ENCODE data around the gene IARS2. TPM values are rescaled to one million over a fixed set of nuclear protein-coding genes. Genes with fewer than 3 reads are reported as not detected.
"Not testable (repeated sequence)": the region's sequence is repeated elsewhere in the genome, so short reads cannot be mapped to it uniquely, and the experiment has no call there.

The IARS2 gene
- total RNA-seq, 1 donor from 2014 or later, result 45.5 TPM

DNA sequence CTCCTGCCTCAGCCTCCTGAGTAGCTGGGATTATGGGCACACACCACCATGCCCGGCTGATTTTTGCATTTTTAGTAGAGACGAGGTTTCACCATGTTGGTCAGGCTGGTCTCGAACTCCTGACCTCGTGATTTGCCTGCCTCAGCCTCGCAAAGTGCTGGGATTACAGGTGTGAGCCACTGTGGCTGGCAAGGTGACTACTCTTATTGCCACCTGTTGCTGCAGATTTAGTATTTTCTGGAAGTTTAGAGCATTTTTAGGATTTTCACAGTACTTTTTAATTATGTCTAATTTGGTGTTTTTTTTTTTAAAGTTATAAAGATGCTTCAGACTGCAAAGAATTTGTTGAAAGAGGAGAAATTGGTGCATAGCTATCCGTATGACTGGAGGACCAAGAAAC is 16.5 kb downstream of the IARS2 start:
- not testable (repeated sequence) for DNase-seq (ENCODE audit: low spot score); ATAC-seq

DNA sequence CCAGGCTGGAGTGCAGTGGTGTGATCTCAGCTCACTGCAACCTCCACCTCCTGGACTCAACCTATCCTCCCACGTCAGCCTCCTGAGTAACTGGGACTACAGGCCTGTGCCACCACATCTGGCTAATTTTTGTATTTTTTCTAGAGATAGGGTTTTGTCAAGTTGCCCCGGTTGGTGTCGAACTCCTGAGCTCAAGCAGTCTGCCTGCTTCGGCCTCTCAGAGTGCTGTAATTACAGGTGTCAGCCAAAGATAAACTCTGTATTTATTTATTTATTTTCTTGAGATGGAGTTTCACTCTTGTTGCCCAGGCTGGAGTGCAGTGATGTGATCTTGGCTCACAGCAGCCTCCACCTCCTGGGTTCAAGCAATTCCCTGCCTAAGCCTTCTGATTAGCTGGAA is 18.7 kb downstream of the IARS2 start:
- not testable (repeated sequence) for ATAC-seq; DNase-seq (ENCODE audit: low spot score)

DNA sequence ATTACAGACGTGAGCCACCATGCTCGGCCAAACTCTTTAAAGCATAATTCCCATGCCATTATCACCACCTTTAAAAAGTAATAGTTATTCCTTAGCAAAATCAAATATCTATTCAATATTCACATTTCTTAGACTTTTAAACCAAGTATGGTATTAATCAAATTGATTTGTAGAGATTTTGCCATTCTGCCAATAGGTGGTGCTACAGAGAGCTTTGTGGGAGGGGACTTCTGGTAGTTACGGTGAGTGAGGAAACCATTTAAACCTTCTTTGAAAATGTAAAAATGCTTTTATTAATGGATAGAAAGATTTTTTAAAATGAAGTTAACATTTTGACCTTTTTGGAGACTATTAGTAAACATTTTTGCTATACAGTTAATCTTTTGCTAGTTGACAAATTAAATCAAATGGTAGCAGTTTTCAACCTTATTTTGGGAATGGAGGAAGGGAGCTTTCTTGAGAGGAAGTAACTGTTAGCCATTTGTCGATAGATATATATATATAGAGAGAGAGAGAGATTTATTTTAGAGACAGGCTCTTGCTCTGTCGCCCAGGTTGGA is 19.3 kb downstream of the IARS2 start:
- DNase-seq (ENCODE audit: low spot score) (no peak), ATAC-seq (peak; percentile 52)

DNA sequence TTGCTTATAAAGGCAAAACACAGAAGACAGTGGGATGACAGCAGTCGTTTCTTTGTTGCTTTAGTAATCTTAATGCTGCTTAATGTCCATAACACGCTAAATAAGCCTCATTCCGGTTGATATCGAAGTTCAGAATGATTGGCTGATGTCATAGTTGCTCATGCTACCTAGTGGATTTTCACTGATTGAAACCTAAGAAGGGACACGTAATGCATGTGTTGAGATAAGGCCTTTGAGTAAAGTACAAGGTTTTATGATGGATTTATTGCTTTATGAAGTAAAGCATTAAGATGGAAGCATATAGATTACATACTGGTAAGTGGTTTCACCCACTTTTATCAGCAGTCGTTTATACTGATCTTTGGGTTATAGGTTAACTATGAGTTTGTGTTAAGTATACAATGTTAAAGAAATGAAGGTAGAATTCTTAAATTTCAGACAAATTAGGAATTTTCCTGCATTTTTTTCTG is 25.1 kb downstream of the IARS2 start:
- ATAC-seq (no peak), DNase-seq (ENCODE audit: low spot score) (no peak)

DNA sequence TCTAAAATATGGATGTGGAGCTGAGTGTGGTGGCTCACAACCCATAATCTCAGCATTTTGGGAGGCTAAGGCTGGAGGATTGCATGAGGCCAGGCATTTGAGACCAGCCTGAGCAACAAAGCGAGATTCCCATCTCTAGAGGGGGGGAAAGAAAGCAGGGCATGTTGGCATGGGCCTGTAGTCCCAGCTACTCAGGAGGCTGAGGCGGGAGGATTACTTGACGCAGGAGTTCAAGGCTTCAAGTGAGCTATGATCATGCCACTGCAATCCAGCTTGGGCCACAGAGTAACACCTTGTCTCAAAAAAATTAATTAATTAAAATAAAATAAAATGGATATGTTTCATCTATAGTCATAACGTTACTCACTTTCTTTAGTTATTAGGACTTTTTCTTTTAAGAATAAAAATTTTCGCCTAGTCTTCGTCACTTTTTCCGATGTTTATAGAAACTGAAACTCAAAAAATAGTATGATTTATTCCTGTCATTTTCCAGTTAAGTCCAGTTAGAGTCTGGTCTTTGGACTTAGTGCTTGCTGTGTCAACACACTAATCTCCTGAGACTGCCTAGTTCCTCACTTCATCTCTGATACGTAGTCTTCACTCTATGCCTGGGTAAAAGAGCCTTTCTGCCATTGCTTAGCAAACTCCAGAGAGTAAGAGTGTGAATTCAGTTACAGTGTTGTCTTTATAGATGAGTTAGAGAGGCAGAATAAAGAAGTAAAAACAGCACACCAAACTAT is 28.0 kb downstream of the IARS2 start:
- DNase-seq (ENCODE audit: low spot score) (no peak), ATAC-seq (peak; percentile 88)

DNA sequence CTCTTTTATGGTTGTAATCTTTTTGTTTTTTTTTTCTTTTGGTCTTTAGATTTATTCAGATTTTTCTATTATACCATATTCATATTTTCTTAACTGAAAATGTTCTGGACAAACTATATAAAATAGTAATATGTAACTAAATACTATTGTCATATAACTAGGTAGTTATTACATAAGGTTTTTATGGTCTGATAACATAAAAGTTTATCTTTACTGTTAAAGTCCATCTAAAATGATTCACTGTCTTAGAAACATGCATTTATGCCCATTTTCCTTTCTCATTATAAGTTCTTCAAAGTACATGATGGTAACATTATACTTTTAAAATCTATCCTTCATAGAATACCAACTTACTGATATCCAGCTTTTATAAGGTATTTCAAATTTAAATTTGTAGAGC is 29.1 kb downstream of the IARS2 start:
- ATAC-seq (no peak), DNase-seq (ENCODE audit: low spot score) (no peak)

DNA sequence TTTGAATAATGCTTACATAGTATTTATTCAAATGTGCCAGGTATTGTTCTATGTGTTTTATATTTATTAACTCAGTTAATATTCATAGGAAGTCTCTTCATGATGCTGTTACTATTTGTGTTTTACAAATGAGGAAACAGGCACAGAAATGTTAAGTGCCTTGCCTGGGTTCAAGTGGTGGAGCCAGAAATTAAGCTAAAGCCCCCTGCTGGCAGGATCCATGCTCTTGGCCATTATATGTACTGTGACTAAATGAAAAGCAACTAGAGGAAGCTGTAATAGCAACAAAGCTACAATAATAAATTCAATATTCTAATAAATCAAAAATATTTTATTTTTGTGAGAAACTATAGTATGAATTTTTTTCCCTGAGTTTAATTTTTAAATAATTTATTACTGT is 30.0 kb downstream of the IARS2 start:
- ATAC-seq, result no peak
- DNase-seq (ENCODE audit: low spot score), result no peak

DNA sequence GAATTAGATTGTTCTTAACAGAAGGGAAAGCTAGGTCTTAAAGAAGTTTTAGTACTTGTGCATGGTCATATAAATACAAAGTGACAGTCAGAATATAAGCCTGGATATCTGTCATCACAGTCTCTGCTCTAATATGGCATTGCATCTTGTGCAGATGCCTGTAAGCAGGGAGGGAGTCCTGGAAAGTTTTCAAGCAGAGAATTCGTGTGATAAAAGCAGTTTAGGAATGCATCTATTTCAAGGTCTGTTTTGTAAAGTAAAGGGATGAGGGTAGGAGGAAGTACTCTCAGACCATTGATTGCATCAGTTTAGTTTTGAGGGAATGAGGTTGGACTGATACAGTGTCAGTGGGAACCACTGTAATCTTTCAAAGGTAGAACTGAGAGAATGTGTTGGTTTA is 30.6 kb downstream of the IARS2 start:
- ATAC-seq (no peak), DNase-seq (ENCODE audit: low spot score) (no peak)

DNA sequence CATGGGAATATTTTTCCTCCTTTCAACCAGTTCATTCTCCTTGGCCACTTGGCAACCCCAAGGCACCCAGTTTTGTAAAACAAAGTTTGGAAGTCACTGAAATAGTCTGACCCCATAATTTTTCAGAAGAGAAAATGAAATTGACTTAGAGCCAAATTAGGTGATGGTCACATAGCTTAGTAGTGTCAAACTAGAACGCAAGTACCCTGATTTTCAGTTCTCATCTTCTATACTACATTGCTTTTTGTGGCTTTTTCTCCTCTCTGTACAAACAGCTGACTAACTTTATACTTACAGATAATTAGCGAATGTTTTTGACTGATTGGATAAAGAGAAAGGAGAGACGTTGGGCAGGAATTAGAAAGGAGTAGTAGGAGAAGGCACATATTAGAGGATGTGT is 33.1 kb downstream of the IARS2 start:
- DNase-seq (ENCODE audit: low spot score), result no peak
- no peak for ATAC-seq

DNA sequence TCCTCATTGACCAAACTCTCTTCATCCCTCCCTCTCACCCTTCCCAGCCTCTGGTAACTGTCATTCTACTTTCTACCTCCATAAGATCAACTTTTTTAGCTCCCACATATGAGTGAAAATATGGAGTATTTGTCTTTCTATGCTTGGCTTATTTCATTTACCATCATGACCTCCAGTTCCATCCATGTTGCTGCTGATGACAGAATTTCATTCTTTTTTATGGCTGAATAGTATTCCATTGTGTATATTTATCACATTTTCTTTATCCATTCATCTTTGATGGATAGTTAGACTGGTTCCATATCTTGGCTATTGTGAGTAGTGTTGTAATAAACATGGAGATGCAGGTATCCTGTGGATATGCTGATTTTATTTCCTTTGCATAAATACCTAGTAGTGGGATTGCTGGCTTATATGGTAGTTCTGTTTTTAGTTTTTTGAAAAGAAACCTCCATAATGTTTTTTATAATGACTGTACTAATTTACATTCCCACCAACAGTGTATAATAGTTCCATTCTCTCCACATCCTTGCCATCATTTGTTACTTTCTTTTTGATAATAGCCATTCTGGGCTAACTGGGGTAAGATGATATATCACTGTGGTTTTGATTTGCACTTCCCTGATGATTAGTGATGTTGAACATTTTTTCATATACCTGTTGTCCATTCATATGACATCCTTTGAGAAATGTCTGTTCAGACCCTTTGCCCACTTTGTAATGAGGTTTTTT is 35.7 kb downstream of the IARS2 start:
- ATAC-seq (no peak), DNase-seq (ENCODE audit: low spot score) (no peak)

DNA sequence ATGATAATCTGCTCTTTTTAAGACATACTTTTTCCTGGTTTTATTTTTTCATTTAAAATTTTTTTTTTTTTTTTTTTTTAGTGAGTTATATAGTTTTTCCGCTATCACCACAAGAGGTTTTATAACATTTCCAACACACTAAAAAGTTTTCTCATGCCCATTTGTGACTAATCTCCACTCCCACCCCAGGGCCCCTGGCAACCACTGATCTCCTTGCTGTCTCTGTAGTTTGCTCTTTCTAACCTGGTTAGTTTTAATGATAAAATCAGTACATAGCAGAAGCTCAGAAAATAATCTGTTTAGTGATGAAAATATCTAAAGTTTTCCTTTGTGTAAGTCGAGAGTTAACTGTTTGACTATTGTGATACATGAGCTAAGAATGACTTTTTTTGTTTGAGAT is 41.8 kb downstream of the IARS2 start:
- DNase-seq (ENCODE audit: low spot score) (no peak), ATAC-seq (no peak)

DNA sequence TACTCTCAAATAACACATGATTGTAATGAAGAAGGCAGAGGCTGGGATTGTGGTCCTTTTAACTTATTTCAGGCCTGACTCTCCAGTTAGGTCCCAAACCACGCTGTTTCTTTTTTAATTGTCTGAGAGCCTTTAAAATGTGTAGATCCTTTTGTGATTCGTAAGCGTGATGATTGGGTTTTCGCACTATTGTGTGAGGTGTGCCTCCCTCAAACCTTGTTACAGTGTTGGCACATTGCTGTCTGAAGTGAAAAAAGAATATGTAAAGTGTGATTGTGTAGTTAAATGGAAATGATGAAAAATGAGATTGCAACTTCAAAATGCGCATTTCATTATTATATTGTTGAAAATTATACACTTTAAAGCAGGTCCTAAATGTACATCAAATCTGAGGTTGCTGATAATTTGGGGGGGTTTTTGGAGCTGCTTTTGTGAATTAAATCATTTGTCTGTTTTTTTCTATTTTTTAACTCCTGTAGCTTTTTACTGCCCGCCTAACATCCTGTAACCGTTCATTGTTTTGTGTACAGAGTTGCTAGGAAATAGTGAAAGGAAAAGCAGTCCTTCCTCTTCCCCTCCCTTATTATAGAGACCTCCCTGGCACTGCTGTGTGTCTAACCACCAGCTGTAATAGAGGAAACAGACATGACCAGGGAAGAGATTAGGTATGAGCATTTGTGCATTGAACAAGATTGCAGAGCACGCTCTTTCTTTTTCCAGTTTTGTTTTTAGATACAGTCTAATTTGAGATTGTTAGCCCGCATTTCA is 43.3 kb downstream of the IARS2 start:
- no peak for DNase-seq (ENCODE audit: low spot score)
- peak; percentile 60 for ATAC-seq

DNA sequence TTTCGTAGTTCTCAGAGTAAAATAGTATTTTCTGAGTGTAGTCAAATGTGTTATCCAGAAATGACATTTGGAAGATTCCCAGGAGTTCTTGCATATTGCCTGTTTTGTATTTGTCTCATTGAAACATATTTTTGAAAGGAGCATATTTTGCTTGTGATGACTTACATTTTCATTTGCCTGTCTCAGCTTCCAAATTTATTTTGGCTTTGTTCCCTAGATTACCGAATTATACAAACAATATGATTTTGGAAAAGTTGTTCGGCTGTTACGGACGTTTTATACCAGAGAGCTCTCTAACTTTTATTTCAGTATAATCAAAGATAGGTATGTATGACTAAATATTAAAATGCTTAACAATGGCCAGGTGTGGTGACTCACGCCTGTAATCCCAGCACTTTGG is 46.0 kb downstream of the IARS2 start:
- ATAC-seq (no peak), DNase-seq (ENCODE audit: low spot score) (no peak)

DNA sequence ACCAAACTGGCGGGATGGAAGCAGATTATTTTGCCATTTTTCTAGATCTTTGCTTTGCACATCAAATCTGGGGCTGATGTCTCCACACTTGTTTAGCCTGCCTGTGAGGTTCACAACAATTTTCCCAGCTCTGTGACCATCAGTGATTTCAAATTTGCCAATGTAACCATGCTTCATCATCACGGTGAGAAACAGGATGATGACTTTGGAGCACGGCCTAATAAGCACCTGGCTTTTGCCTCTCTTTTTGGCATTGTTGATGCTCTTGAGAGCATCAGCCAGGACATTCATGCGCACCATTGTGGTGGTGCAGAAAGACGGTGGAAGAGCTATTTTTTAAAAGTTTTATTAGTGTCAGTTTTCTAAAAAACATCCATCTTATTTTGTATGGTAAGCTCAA is 50.1 kb downstream of the IARS2 start:
- DNase-seq (ENCODE audit: low spot score) (no peak), ATAC-seq (no peak)

DNA sequence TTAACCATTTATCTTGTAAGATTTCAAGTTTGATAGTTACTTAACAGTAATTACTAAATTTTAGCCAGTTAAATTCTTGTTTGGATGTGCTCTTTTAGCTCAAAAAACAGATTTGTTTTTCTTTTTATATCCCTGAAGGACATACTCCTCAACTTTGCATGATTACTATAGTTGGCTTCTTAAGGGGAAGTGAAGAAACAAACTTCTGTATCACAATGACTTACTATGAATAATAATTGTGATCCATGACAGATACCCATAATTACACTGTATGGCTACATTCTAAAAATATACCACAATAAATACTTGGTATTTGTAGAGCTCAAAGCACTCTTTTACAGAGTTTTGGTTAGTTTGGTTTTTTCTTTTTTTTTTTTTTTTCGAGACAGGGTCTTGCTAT is 55.8 kb downstream of the IARS2 start:
- ATAC-seq, result no peak
- DNase-seq (ENCODE audit: low spot score), result no peak

DNA sequence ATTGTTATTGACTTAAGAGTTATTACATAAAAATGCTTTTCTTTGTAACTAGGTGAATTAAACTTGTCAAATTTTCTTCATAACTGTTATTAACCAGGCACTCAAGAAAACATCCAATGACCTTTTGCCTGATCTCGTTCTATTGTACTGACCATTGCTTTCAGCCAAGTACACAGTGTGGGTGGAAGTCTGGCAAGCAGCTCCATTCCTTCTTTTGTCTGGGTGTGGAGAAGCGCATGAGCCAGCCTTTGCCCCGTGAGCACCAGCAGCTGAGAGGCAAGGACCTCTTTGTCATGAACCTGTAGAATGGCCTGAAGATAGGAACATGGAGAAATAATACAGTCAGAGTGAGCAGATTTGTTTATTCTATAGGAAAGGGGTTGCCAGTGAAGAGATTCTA is 57.5 kb downstream of the IARS2 start:
- DNase-seq (ENCODE audit: low spot score) (peak; percentile 51), ATAC-seq (peak; percentile 93)

DNA sequence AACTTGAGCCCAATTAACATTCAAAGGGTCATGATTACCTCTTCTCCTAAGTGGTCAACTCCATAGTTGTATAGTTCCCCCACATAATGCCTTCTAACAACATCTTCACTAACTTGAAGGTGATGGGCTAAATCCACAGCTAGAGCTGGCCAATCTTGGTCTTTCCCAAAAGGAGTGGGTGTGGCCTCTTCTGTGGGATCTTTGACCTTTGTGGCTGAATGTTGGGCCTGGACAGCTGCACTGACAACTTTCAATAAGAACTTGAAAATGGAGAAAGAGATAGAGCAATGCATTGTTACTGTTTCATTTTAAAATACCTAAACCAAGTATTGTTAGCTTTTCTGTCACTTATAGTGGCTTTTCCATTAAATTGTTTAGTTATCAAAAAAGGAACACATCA is 59.2 kb downstream of the IARS2 start:
- no peak for DNase-seq (ENCODE audit: low spot score)
- no peak for ATAC-seq

DNA sequence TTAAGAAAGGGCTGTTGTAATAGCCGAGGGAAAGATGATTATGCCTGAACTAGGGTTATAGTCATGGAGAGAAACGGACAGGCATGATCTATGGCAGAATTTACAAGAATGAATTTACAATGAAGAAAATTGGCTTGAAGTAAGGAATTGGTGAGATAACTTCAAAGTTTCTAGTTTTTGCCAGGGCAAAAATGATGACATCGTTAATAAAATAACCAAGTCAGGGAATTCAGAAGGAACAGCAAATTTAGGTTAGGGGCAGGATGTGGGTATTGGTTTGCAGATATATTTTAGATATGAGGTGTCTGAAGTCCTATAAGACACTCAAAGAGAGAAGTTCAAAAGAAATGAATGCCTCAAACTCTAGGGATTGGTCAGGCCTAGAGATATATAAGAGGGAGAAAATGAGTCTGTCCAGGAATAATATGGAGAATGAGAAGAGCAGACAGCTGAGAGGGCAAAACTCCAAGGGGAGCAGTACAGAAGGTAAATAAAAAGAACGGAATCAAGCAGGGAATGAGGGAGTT is 62.8 kb downstream of the IARS2 start:
- DNase-seq (ENCODE audit: low spot score) (no peak), ATAC-seq (no peak)

DNA sequence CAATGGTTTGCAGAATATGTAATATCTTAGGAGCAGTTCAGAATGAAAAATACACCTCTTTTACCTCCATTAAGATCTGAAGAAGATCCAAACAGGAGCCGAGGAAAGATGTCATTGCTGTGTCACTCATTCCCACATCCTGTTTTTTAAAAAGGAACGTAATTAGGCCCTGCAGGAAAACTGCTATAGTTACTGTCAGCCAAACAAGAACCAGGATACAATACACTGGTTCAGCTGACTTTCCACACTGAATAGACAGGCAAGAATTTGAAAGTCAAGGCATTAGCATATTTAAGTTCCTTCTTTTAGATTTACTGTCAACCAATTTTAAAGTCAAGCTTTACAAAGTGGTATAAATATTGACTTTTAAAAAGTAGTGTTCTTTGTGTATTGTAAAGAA is 63.8 kb downstream of the IARS2 start:
- DNase-seq (ENCODE audit: low spot score) (no peak), ATAC-seq (no peak)

DNA sequence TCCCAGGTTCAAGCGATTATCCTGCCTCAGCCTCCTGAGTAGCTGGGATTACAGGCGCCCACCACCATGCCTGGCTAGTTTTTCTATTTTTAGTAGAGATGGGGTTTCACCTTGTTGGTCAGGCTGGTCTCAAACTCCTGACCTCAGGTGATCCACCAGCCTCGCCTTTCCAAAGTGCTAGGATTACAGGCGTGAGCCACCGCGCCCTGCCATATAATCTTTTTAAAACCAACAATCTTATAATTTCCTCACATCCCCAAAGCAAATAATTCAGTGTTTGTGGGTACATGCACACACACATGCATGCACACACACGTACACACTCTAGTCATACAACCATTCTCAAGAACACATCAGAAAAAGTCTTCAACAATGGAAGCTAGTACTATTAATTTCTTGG is 64.6 kb downstream of the IARS2 start:
- not testable (repeated sequence) for DNase-seq (ENCODE audit: low spot score); ATAC-seq

DNA sequence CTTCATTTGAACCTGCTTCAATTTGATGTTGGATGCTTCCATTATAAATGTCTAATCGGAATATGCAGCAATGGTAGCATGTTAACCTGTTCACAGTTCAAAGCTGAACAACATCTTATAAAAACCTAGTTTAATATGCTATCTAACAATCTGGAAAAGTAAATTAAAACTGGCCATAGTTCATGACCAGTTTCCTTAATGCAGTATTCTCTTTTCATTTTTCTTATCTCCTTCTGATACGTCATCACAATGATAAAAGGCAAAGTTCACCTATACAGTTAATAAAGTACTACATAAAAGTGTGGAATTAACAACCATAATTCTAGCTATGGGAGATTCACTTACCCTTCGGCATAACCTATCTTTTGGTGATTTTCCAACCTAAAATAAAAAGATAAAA is 65.1 kb downstream of the IARS2 start:
- no peak for ATAC-seq

More for the DNA sequence above, 65.1 kb downstream of the IARS2 start:
- no peak for DNase-seq (ENCODE audit: low spot score)

All from left lobe of liver (tissue), 2 donors.